ENCODE measurements around the gene PCK1. TPM values are rescaled to one million over a fixed set of nuclear protein-coding genes. Genes with fewer than 3 reads are reported as not detected.

Gene PCK1
- total and polyA plus RNA-seq, 2 of the 13 experiments (the other 11 are each of a cell fraction or from before 2014, with no cell fraction given) = 6.5 to 12.6 TPM

DNA sequence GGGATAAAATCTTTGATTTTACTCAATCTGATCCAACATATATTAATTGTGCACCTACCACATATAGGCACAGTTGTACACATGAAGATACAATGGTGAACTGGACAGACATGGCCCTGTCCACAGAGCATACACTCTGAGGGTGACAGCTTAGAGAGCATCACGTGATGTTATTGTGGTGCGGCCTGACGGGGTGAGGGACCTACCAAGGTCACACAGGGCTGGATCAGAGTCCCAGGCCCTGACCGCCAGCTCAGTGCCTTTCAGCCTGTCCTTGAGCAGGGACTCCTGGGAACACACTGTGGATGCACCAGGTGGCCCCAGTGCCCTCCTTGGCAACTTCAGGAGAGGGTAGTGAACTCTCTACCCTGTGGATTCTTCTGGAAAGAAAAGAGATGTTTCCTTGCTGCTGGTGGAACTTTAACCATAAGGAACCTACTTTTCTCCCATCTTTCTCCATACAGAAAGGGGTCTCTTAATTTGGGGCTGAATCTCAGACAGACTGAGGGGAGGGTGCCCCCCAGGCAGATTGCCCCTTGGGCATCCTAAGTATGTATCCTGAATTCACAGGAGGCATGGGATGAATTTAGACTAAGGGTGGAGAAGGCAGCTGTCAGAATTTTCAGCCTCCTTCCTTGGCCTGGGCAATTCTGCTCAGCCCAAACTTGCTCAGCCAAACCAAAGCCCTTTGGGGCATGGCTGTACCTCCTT, 26.5 kb downstream of the PCK1 start (continued):
- TF ChIP-seq ZNF142 (CRISPR knock-in tag; IDR thresholded peaks at IDR 0.05) (0 out of 2 replicates have a peak, but pooled peaks have one; percentile 36), ZBTB34 (CRISPR knock-in tag; IDR thresholded peaks at IDR 0.05) (no peak), BCL6 (CRISPR knock-in tag; IDR thresholded peaks at IDR 0.05) (peak; percentile 96), MZF1 (CRISPR knock-in tag; IDR thresholded peaks at IDR 0.05; ENCODE audit: borderline replicate concordance) (no peak), ZMYM2 (CRISPR knock-in tag; IDR thresholded peaks at IDR 0.05) (peak; percentile 85), ZNF607 (CRISPR knock-in tag; IDR thresholded peaks at IDR 0.05; ENCODE audit: borderline replicate concordance) (peak; percentile 79; the same call in 1 of the 2 replicates), TRIM24 (CRISPR knock-in tag; IDR thresholded peaks at IDR 0.05) (peak; percentile 96), KDM1A (CRISPR knock-in tag; IDR thresholded peaks at IDR 0.05) (peak; percentile 93; the same call in 1 of the 2 replicates), ZNF512 (CRISPR knock-in tag; IDR thresholded peaks at IDR 0.05) (no peak), E2F5 (CRISPR knock-in tag; conservative IDR thresholded peaks at IDR 0.05) (0 out of 2 replicates have a peak, but pooled peaks have one; percentile 21), ZBTB14 (CRISPR knock-in tag; IDR thresholded peaks at IDR 0.05) (no peak), PCBP2 (optimal IDR thresholded peaks at IDR 0.05; ENCODE audit: low read depth, low read length, poor library complexity, severe bottlenecking) (no peak), SMYD3 (CRISPR knock-in tag; IDR thresholded peaks at IDR 0.05) (no peak), ZSCAN25 (CRISPR knock-in tag; IDR thresholded peaks at IDR 0.05) (peak; percentile 68; the same call in 1 of the 2 replicates), IKZF4 (CRISPR knock-in tag; IDR thresholded peaks at IDR 0.05; ENCODE audit: borderline replicate concordance, low read depth, not compliant biosample characterization) (no peak), ZBTB42 (CRISPR knock-in tag; IDR thresholded peaks at IDR 0.05) (0 out of 2 replicates have a peak, but pooled peaks have one; percentile 47), ZNF724P (CRISPR knock-in tag; IDR thresholded peaks at IDR 0.05; ENCODE audit: borderline replicate concordance) (peak; percentile 76), ZNF556 (CRISPR knock-in tag; IDR thresholded peaks at IDR 0.05; ENCODE audit: borderline replicate concordance) (peak; percentile 90; the same call in 1 of the 2 replicates)
